ENCODE data around the gene C3orf33.

Gene C3orf33

GRCh38 chr3:155785662-155786295 lies 20.3 kb downstream of the C3orf33 start:
- Histone ChIP-seq H3K79me1 (replicated peaks; ENCODE audit: low read length, poor library complexity, severe bottlenecking) (peaks cover 4% of the 10 kb centered on the region), H2AK5ac (ENCODE audit: low read length, severe bottlenecking) (no peak overlapping the region), H3K36me3 (ENCODE audit: control insufficient read depth in 1 of 2, insufficient read depth in 2 of 2, low read depth in 1 of 2, low read length in 2 of 2) (peaks cover 0 to 3% of the 10 kb centered on the region in 2 experiments), H2AFZ (ENCODE audit: low read depth, low read length) (no peak overlapping the region), H2BK12ac (ENCODE audit: low read length in 2 of 2) (no peak overlapping the region), H4K8ac (ENCODE audit: low read length) (no peak overlapping the region), H3K4me3 (ENCODE audit: insufficient read depth in 1 of 2, low read depth in 1 of 2, low read length in 2 of 2) (no peak overlapping the region), H3K14ac (ENCODE audit: low read length in 2 of 2) (no peak overlapping the region), H3K9me3 (ENCODE audit: control insufficient read depth, low read length) (peaks cover 10% of the 10 kb centered on the region), H3K4me2 (ENCODE audit: low read length, poor library complexity, severe bottlenecking) (no peak overlapping the region), H2BK120ac (ENCODE audit: low read depth, low read length) (no peak overlapping the region), H2BK5ac (ENCODE audit: low read depth, low read length, poor library complexity, severe bottlenecking) (no peak overlapping the region), H3K4ac (ENCODE audit: low read depth in 1 of 2, low read length in 2 of 2) (no peak overlapping the region), H4K91ac (ENCODE audit: low read length) (no peak overlapping the region), H3K4me1 (ENCODE audit: control insufficient read depth, insufficient read depth, low read depth, low read length) (no peaks in the 10 kb centered on the region), H2BK15ac (ENCODE audit: low read depth, poor library complexity, severe bottlenecking) (no peak overlapping the region), H3K27ac (ENCODE audit: low read length, poor library complexity, severe bottlenecking) (no peak overlapping the region), H3K23ac (ENCODE audit: low read length in 2 of 2) (no peak overlapping the region), H3K27me3 (ENCODE audit: control insufficient read depth in 1 of 2, insufficient read depth in 1 of 2, low read length in 2 of 2) (no peaks in the 10 kb centered on the region), H3K9ac (ENCODE audit: low read length) (no peak overlapping the region), H3K18ac (ENCODE audit: low read depth in 1 of 2, low read length in 2 of 2) (no peak overlapping the region)
- DNase-seq: no peak

- Histone ChIP-seq H3K9me3 (ENCODE audit: control insufficient read depth, low read length) (peaks cover 10% of the 10 kb centered on the region), H2BK12ac (ENCODE audit: low read length in 2 of 2) (no peak overlapping the region), H3K4me2 (ENCODE audit: low read length, poor library complexity, severe bottlenecking) (no peak overlapping the region), H3K9ac (ENCODE audit: low read length) (no peak overlapping the region), H2BK120ac (ENCODE audit: low read depth, low read length) (no peak overlapping the region), H3K4ac (ENCODE audit: low read depth in 1 of 2, low read length in 2 of 2) (no peak overlapping the region), H3K79me1 (replicated peaks; ENCODE audit: low read length, poor library complexity, severe bottlenecking) (peaks cover 3% of the 10 kb centered on the region), H4K91ac (ENCODE audit: low read length) (no peak overlapping the region), H2AFZ (ENCODE audit: low read depth, low read length) (no peak overlapping the region), H3K27me3 (ENCODE audit: control insufficient read depth in 1 of 2, insufficient read depth in 1 of 2, low read length in 2 of 2) (no peaks in the 10 kb centered on the region), H3K18ac (ENCODE audit: low read depth in 1 of 2, low read length in 2 of 2) (no peak overlapping the region), H2AK5ac (ENCODE audit: low read length, severe bottlenecking) (no peak overlapping the region), H3K36me3 (ENCODE audit: control insufficient read depth in 1 of 2, insufficient read depth in 2 of 2, low read depth in 1 of 2, low read length in 2 of 2) (peaks cover 0 to 3% of the 10 kb centered on the region in 2 experiments), H3K4me3 (ENCODE audit: insufficient read depth in 1 of 2, low read depth in 1 of 2, low read length in 2 of 2) (no peak overlapping the region), H3K27ac (ENCODE audit: low read length, poor library complexity, severe bottlenecking) (no peak overlapping the region), H2BK15ac (ENCODE audit: low read depth, poor library complexity, severe bottlenecking) (no peak overlapping the region), H3K23ac (ENCODE audit: low read length in 2 of 2) (no peak overlapping the region), H3K14ac (ENCODE audit: low read length in 2 of 2) (no peak overlapping the region), H4K8ac (ENCODE audit: low read length) (no peak overlapping the region), H2BK5ac (ENCODE audit: low read depth, low read length, poor library complexity, severe bottlenecking) (no peak overlapping the region), H3K4me1 (ENCODE audit: control insufficient read depth, insufficient read depth, low read depth, low read length) (no peaks in the 10 kb centered on the region)
- 100% methylated on average over 1 of the region's 1 CpG for WGBS
- DNase-seq: no peak
These were observed 23.6 kb downstream of the C3orf33 start for GRCh38 chr3:155782390-155782953.

- H2AK5ac ChIP-seq (ENCODE audit: low read length, severe bottlenecking): no peak overlapping the region
- H3K4me3 ChIP-seq (ENCODE audit: insufficient read depth in 1 of 2, low read depth in 1 of 2, low read length in 2 of 2): no peak overlapping the region
- H3K4me1 ChIP-seq (ENCODE audit: control insufficient read depth, insufficient read depth, low read depth, low read length): no peaks in the 10 kb centered on the region
- DNase-seq: no peak
- no peak overlapping the region for H3K9ac ChIP-seq (ENCODE audit: low read length)
- H3K18ac ChIP-seq (ENCODE audit: low read depth in 1 of 2, low read length in 2 of 2): no peak overlapping the region
- no peak overlapping the region for H2BK5ac ChIP-seq (ENCODE audit: low read depth, low read length, poor library complexity, severe bottlenecking)
- no peak overlapping the region for H3K23ac ChIP-seq (ENCODE audit: low read length in 2 of 2)
- no peak overlapping the region for H2BK15ac ChIP-seq (ENCODE audit: low read depth, poor library complexity, severe bottlenecking)
- H4K91ac ChIP-seq (ENCODE audit: low read length): no peak overlapping the region
- H2BK120ac ChIP-seq (ENCODE audit: low read depth, low read length): no peak overlapping the region
- no peak overlapping the region for H2BK12ac ChIP-seq (ENCODE audit: low read length in 2 of 2)
- H3K4ac ChIP-seq (ENCODE audit: low read depth in 1 of 2, low read length in 2 of 2): no peak overlapping the region
- H4K8ac ChIP-seq (ENCODE audit: low read length): no peak overlapping the region
- H2AFZ ChIP-seq (ENCODE audit: low read depth, low read length): no peak overlapping the region
- H3K36me3 ChIP-seq (ENCODE audit: control insufficient read depth in 1 of 2, insufficient read depth in 2 of 2, low read depth in 1 of 2, low read length in 2 of 2): peaks cover 0 to 3% of the 10 kb centered on the region in 2 experiments
- H3K27ac ChIP-seq (ENCODE audit: low read length, poor library complexity, severe bottlenecking): no peak overlapping the region
- no peak overlapping the region for H3K4me2 ChIP-seq (ENCODE audit: low read length, poor library complexity, severe bottlenecking)
- H3K27me3 ChIP-seq (ENCODE audit: control insufficient read depth in 1 of 2, insufficient read depth in 1 of 2, low read length in 2 of 2): no peaks in the 10 kb centered on the region
- peaks cover 4% of the 10 kb centered on the region for H3K79me1 ChIP-seq (replicated peaks; ENCODE audit: low read length, poor library complexity, severe bottlenecking)
- peaks cover 10% of the 10 kb centered on the region for H3K9me3 ChIP-seq (ENCODE audit: control insufficient read depth, low read length)
- no peak overlapping the region for H3K14ac ChIP-seq (ENCODE audit: low read length in 2 of 2)
These were observed 25.8 kb downstream of the C3orf33 start for GRCh38 chr3:155780291-155780690.

- Histone ChIP-seq H3K4me2 (ENCODE audit: low read length, poor library complexity, severe bottlenecking) (no peak overlapping the region), H3K27ac (ENCODE audit: low read length, poor library complexity, severe bottlenecking) (no peak overlapping the region), H2BK5ac (ENCODE audit: low read depth, low read length, poor library complexity, severe bottlenecking) (no peak overlapping the region), H4K8ac (ENCODE audit: low read length) (no peak overlapping the region), H2AK5ac (ENCODE audit: low read length, severe bottlenecking) (no peak overlapping the region), H3K9me3 (ENCODE audit: control insufficient read depth, low read length) (peaks cover 10% of the 10 kb centered on the region), H3K9ac (ENCODE audit: low read length) (no peak overlapping the region), H2BK15ac (ENCODE audit: low read depth, poor library complexity, severe bottlenecking) (no peak overlapping the region), H3K23ac (ENCODE audit: low read length in 2 of 2) (no peak overlapping the region), H3K18ac (ENCODE audit: low read depth in 1 of 2, low read length in 2 of 2) (no peak overlapping the region), H3K4me3 (ENCODE audit: insufficient read depth in 1 of 2, low read depth in 1 of 2, low read length in 2 of 2) (no peak overlapping the region), H3K36me3 (ENCODE audit: control insufficient read depth in 1 of 2, insufficient read depth in 2 of 2, low read depth in 1 of 2, low read length in 2 of 2) (peaks cover 0 to 8% of the 10 kb centered on the region in 2 experiments), H2AFZ (ENCODE audit: low read depth, low read length) (no peak overlapping the region), H2BK120ac (ENCODE audit: low read depth, low read length) (no peak overlapping the region), H3K27me3 (ENCODE audit: control insufficient read depth in 1 of 2, insufficient read depth in 1 of 2, low read length in 2 of 2) (no peaks in the 10 kb centered on the region), H3K4me1 (ENCODE audit: control insufficient read depth, insufficient read depth, low read depth, low read length) (no peaks in the 10 kb centered on the region), H4K91ac (ENCODE audit: low read length) (no peak overlapping the region), H2BK12ac (ENCODE audit: low read length in 2 of 2) (no peak overlapping the region), H3K79me1 (replicated peaks; ENCODE audit: low read length, poor library complexity, severe bottlenecking) (peaks cover 3% of the 10 kb centered on the region), H3K14ac (ENCODE audit: low read length in 2 of 2) (no peak overlapping the region), H3K4ac (ENCODE audit: low read depth in 1 of 2, low read length in 2 of 2) (no peak overlapping the region)
- DNase-seq: no peak
These were observed 27.6 kb downstream of the C3orf33 start for GRCh38 chr3:155778462-155778861.

All from mesenchymal stem cell (in vitro differentiated cells and primary cell).